HepG2 (cell line): Measurements from ENCODE around the gene STUB1.

Source experiments
- DPF2 ChIP-seq: sonication (generic); formaldehyde crosslinking; IDR thresholded peaks from 2 replicates; pipeline ENCODE4 v1.4.0; 2020; ENCODE audit warnings: mild to moderate bottlenecking, low read depth, missing genetic modification reagents, borderline replicate concordance
- EP300 ChIP-seq, 3 experiments: sonication (generic) in 1 of 3; formaldehyde crosslinking in 1 of 3; IDR thresholded peaks; 2 replicates each; pipeline versions ENCODE4 v1.5.1 to v1.6.1; 2011 to 2020; ENCODE audit warnings: low read depth in 2 of 3, low read length in 2 of 3, borderline replicate concordance in 1 of 3, improper control_type of control experiment in 1 of 3, mild to moderate bottlenecking in 1 of 3, missing genetic modification reagents in 1 of 3, moderate library complexity in 1 of 3
- GATA4 ChIP-seq: sonication (generic); IDR thresholded peaks from 2 replicates; pipeline ENCODE4 v1.6.1; 2016; ENCODE audit warnings: antibody characterized with exemption, low read depth, borderline replicate concordance
- GTF2F1 ChIP-seq: fragments of 150-350 bp; IDR thresholded peaks from 2 replicates; pipeline ENCODE4 v1.6.1; 2014; ENCODE audit warnings: low read length
- HNF4G ChIP-seq, 2 experiments: sonication (generic) in 1 of 2; formaldehyde crosslinking in 1 of 2; IDR thresholded peaks; 2 replicates each; pipeline versions ENCODE4 v1.4.0 to v1.6.1; 2011 to 2020; ENCODE audit warnings: borderline replicate concordance in 2 of 2, low read depth in 2 of 2, mild to moderate bottlenecking in 2 of 2, low read length in 1 of 2, missing genetic modification reagents in 1 of 2, moderate library complexity in 1 of 2
- JUN ChIP-seq: sonication (generic); formaldehyde crosslinking; IDR thresholded peaks from 2 replicates; pipeline ENCODE4 v1.4.0; 2020; ENCODE audit warnings: mild to moderate bottlenecking, missing genetic modification reagents
- MTF2 ChIP-seq: sonication (generic); formaldehyde crosslinking; IDR thresholded peaks from 2 replicates; pipeline ENCODE4 v1.5.0; 2020; ENCODE audit warnings: missing genetic modification reagents, borderline replicate concordance
- NFRKB ChIP-seq: fragments of 450-650 bp; IDR thresholded peaks from 2 replicates; pipeline ENCODE4 v1.6.1; 2017
- REPIN1 ChIP-seq: sonication (generic); formaldehyde crosslinking; IDR thresholded peaks from 2 replicates; pipeline ENCODE4 v1.8.0; 2022; ENCODE audit warnings: missing genetic modification reagents, low read depth, mild to moderate bottlenecking, borderline replicate concordance
- SOX5 ChIP-seq: IDR thresholded peaks from 2 replicates; pipeline ENCODE4 v1.6.1; 2016; ENCODE audit warnings: borderline replicate concordance
- ZNF552 ChIP-seq: sonication (generic); formaldehyde crosslinking; IDR thresholded peaks from 2 replicates; pipeline ENCODE4 v1.9.0; 2022; ENCODE audit warnings: missing genetic modification reagents, mild to moderate bottlenecking, borderline replicate concordance
- ZNF713 ChIP-seq: sonication (generic); formaldehyde crosslinking; IDR thresholded peaks from 2 replicates; pipeline ENCODE4 v1.4.0; 2020; ENCODE audit warnings: mild to moderate bottlenecking, missing genetic modification reagents
- TF ChIP-seq, protein P1 (sequence below): sonication (generic); formaldehyde crosslinking; IDR thresholded peaks from 2 replicates; pipeline ENCODE4 v1.9.0; 2022; ENCODE audit warnings: low read depth, missing genetic modification reagents
- TF ChIP-seq, protein P2 (sequence below): sonication (generic); formaldehyde crosslinking; IDR thresholded peaks from 2 replicates; pipeline ENCODE4 v1.9.0; 2021; ENCODE audit warnings: missing genetic modification reagents, borderline replicate concordance

- TF ChIP-seq MTF2 = no peak
- no peak for TF ChIP-seq REPIN1 (CRISPR knock-in tag)
- TF ChIP-seq, protein P1, sequence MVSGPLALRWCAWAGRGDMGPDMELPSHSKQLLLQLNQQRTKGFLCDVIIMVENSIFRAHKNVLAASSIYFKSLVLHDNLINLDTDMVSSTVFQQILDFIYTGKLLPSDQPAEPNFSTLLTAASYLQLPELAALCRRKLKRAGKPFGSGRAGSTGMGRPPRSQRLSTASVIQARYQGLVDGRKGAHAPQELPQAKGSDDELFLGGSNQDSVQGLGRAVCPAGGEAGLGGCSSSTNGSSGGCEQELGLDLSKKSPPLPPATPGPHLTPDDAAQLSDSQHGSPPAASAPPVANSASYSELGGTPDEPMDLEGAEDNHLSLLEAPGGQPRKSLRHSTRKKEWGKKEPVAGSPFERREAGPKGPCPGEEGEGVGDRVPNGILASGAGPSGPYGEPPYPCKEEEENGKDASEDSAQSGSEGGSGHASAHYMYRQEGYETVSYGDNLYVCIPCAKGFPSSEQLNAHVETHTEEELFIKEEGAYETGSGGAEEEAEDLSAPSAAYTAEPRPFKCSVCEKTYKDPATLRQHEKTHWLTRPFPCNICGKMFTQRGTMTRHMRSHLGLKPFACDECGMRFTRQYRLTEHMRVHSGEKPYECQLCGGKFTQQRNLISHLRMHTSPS (CRISPR knock-in tag) = no peak
- TF ChIP-seq DPF2 (CRISPR knock-in tag) = no peak
- TF ChIP-seq ZNF552 (CRISPR knock-in tag) = no peak
- TF ChIP-seq ZNF713 = no peak
- no peak for TF ChIP-seq NFRKB
- TF ChIP-seq GTF2F1 = no peak
- TF ChIP-seq SOX5 (CRISPR knock-in tag) = no peak
- no peak for TF ChIP-seq GATA4
- TF ChIP-seq JUN (CRISPR knock-in tag) = no peak
- TF ChIP-seq HNF4G (IDR thresholded peaks at IDR 0.05; ENCODE audit: borderline replicate concordance, low read depth, low read length) = no peak
- TF ChIP-seq HNF4G (CRISPR knock-in tag; IDR thresholded peaks at IDR 0.05; ENCODE audit: borderline replicate concordance, low read depth) = no peak
- no peak for TF ChIP-seq EP300 (IDR thresholded peaks at IDR 0.05; ENCODE audit: low read depth in 2 of 2, low read length in 2 of 2)
- no peak for TF ChIP-seq EP300 (CRISPR knock-in tag; IDR thresholded peaks at IDR 0.05; ENCODE audit: borderline replicate concordance)
- TF ChIP-seq, protein P2, sequence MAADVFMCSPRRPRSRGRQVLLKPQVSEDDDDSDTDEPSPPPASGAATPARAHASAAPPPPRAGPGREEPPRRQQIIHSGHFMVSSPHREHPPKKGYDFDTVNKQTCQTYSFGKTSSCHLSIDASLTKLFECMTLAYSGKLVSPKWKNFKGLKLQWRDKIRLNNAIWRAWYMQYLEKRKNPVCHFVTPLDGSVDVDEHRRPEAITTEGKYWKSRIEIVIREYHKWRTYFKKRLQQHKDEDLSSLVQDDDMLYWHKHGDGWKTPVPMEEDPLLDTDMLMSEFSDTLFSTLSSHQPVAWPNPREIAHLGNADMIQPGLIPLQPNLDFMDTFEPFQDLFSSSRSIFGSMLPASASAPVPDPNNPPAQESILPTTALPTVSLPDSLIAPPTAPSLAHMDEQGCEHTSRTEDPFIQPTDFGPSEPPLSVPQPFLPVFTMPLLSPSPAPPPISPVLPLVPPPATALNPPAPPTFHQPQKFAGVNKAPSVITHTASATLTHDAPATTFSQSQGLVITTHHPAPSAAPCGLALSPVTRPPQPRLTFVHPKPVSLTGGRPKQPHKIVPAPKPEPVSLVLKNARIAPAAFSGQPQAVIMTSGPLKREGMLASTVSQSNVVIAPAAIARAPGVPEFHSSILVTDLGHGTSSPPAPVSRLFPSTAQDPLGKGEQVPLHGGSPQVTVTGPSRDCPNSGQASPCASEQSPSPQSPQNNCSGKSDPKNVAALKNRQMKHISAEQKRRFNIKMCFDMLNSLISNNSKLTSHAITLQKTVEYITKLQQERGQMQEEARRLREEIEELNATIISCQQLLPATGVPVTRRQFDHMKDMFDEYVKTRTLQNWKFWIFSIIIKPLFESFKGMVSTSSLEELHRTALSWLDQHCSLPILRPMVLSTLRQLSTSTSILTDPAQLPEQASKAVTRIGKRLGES (CRISPR knock-in tag) = no peak
Measured at GRCh38 chr16:727291-727977, 47.2 kb downstream of the STUB1 start.
